H1 (cell line): ENCODE results near the gene CC2D1A. TPM values are rescaled to one million over a fixed set of nuclear protein-coding genes. Genes with fewer than 3 reads are reported as not detected.

ENCODE experiments used
- CTCF ChIA-PET: fragments of 300-600 bp; sonication (Branson Sonifier 250); formaldehyde crosslinking; loops from one replicate; lab custom pipeline; 2021; ENCODE audit not compliant: partially characterized antibody; lab: Charles Lee
- POLR2A ChIA-PET: fragments of 300-600 bp; sonication (Branson Sonifier 250); formaldehyde crosslinking; loops from one replicate; lab custom pipeline; 2021; ENCODE audit warnings: inconsistent platforms; ENCODE audit not compliant: partially characterized antibody; lab: Charles Lee
- DNase-seq, 2 experiments: peaks; one replicate each; pipeline versions ENCODE4 v3.0.0 to v3.0.0-alpha.2; 2010 to 2022; ENCODE audit warnings: low spot score in 2 of 2, low read depth in 1 of 2, mixed read lengths in 1 of 2
- FAIRE-seq: peaks from 2 replicates; lab custom pipeline; 2011; peaks lifted over from hg19 to GRCh38; lab: Jason Lieb, UNC
- H2AFZ ChIP-seq: 2 replicates; pipeline ENCODE4 v1.8.1; 2012; ENCODE audit warnings: low read length, inconsistent platforms
- H2AK5ac ChIP-seq: 2 replicates; pipeline ENCODE4 v1.6.1; 2013; ENCODE audit warnings: low read depth, low read length
- H2BK120ac ChIP-seq: replicated peaks from 2 replicates; pipeline ENCODE3; 2013; ENCODE audit warnings: low read depth, low read length, inconsistent platforms
- H2BK12ac ChIP-seq: 2 replicates; pipeline ENCODE4 v1.6.1; 2013; ENCODE audit warnings: low read depth, low read length
- H2BK15ac ChIP-seq: 2 replicates; pipeline ENCODE4 v1.6.1; 2013; ENCODE audit warnings: low read length
- H2BK20ac ChIP-seq: 2 replicates; pipeline ENCODE4 v1.6.1; 2013; ENCODE audit warnings: low read length
- H2BK5ac ChIP-seq: 2 replicates; pipeline ENCODE4 v1.6.1; 2013; ENCODE audit warnings: low read depth, low read length
- H3K14ac ChIP-seq: 2 replicates; pipeline ENCODE4 v1.6.1; 2013; ENCODE audit warnings: inconsistent platforms; ENCODE audit not compliant: insufficient read length
- H3K18ac ChIP-seq: 2 replicates; pipeline ENCODE4 v1.6.1; 2013; ENCODE audit warnings: low read length; ENCODE audit errors: extremely low read depth
- H3K23ac ChIP-seq: 2 replicates; pipeline ENCODE4 v1.6.1; 2013; ENCODE audit warnings: inconsistent platforms; ENCODE audit not compliant: insufficient read length
- H3K23me2 ChIP-seq: 2 replicates; pipeline ENCODE4 v1.6.1; 2013; ENCODE audit warnings: low read depth, low read length
- H3K27ac ChIP-seq: 2 replicates; pipeline ENCODE4 v1.6.1; 2011; ENCODE audit warnings: low read depth, low read length, inconsistent platforms
- H3K27me3 ChIP-seq, 4 experiments: replicated peaks in 1 of 4; 1 replicate in 1 of 4; 2 replicates in 3 of 4; pipeline versions ENCODE4 v1.6.1 to v1.8.1; 2011 to 2013; ENCODE audit warnings: low read length in 3 of 4, mild to moderate bottlenecking in 3 of 4, inconsistent platforms in 2 of 4, mixed read lengths in 2 of 4, moderate library complexity in 1 of 4; ENCODE audit not compliant: control insufficient read depth in 3 of 4, insufficient read depth in 3 of 4; ENCODE audit errors: extremely low read depth in 1 of 4
- H3K36me3 ChIP-seq, 4 experiments: 2 replicates each; pipeline versions ENCODE4 v1.6.1 to v1.8.1; 2011 to 2013; ENCODE audit warnings: mild to moderate bottlenecking in 4 of 4, low read length in 3 of 4, moderate library complexity in 2 of 4, control low read depth in 1 of 4, inconsistent platforms in 1 of 4; ENCODE audit not compliant: insufficient read depth in 4 of 4, control insufficient read depth in 2 of 4
- H3K4ac ChIP-seq: replicated peaks from 2 replicates; pipeline ENCODE3; 2013; ENCODE audit warnings: low read length, low read depth, mixed read lengths, inconsistent platforms; ENCODE audit not compliant: insufficient read length
- H3K4me1 ChIP-seq, 4 experiments: replicated peaks in 1 of 4; 1 replicate in 1 of 4; 2 replicates in 3 of 4; pipeline versions ENCODE4 v1.6.1 to v1.8.1; 2011 to 2013; ENCODE audit warnings: low read length in 3 of 4, inconsistent platforms in 2 of 4, mixed read lengths in 1 of 4; ENCODE audit not compliant: insufficient read depth in 4 of 4, control insufficient read depth in 3 of 4
- H3K4me2 ChIP-seq, 2 experiments: 2 replicates each; pipeline versions ENCODE4 v1.6.1 to v1.8.1; 2011 to 2013; ENCODE audit warnings: low read depth in 2 of 2, low read length in 2 of 2, control low read depth in 1 of 2, inconsistent platforms in 1 of 2, mild to moderate bottlenecking in 1 of 2; ENCODE audit not compliant: insufficient read depth in 1 of 2
- H3K4me3 ChIP-seq, 4 experiments: fragments of 200-600, 300-600 bp in 1 of 4; sonication (generic), shearing (Covaris generic), sonication (Bioruptor Twin) in 1 of 4; 2 replicates each; pipeline versions ENCODE4 v1.5.1 to v1.8.1; 2011 to 2016; ENCODE audit warnings: low read length in 4 of 4, low read depth in 3 of 4, control low read depth in 2 of 4, inconsistent platforms in 2 of 4, mild to moderate bottlenecking in 2 of 4, mixed read lengths in 1 of 4, moderate library complexity in 1 of 4; ENCODE audit not compliant: insufficient read depth in 2 of 4; ENCODE audit errors: extremely low read depth in 1 of 4
- H3K56ac ChIP-seq: replicated peaks from 2 replicates; pipeline ENCODE3; 2013; ENCODE audit warnings: low read depth, mild to moderate bottlenecking, mixed read lengths, low read length, inconsistent platforms; ENCODE audit not compliant: insufficient read length
- H3K79me1 ChIP-seq: 2 replicates; pipeline ENCODE4 v1.6.1; 2013; ENCODE audit warnings: low read depth, low read length, control low read depth
- H3K79me2 ChIP-seq, 2 experiments: 2 replicates each; pipeline versions ENCODE4 v1.6.1 to v1.8.1; 2012 to 2013; ENCODE audit warnings: low read length in 2 of 2, mild to moderate bottlenecking in 2 of 2, inconsistent platforms in 1 of 2; ENCODE audit not compliant: insufficient read depth in 2 of 2, control insufficient read depth in 1 of 2
- H3K9ac ChIP-seq, 4 experiments: replicated peaks in 1 of 4; 1 replicate in 1 of 4; 2 replicates in 3 of 4; pipeline versions ENCODE4 v1.6.1 to v1.8.1; 2011 to 2013; ENCODE audit warnings: low read depth in 3 of 4, low read length in 3 of 4, control low read depth in 2 of 4, mild to moderate bottlenecking in 2 of 4, moderate library complexity in 2 of 4, inconsistent platforms in 1 of 4; ENCODE audit errors: extremely low read depth in 1 of 4
- H3K9me3 ChIP-seq, 2 experiments: 2 replicates each; pipeline versions ENCODE4 v1.6.1 to v1.8.1; 2012 to 2013; ENCODE audit warnings: mild to moderate bottlenecking in 2 of 2, moderate library complexity in 2 of 2, control low read depth in 1 of 2, inconsistent platforms in 1 of 2, low read depth in 1 of 2, low read length in 1 of 2, mixed read lengths in 1 of 2; ENCODE audit not compliant: insufficient read depth in 2 of 2
- H4K20me1 ChIP-seq, 2 experiments: replicated peaks in 1 of 2; 2 replicates each; pipeline versions ENCODE3 to v1.8.1; 2011 to 2013; ENCODE audit warnings: inconsistent platforms in 2 of 2, low read length in 2 of 2, mild to moderate bottlenecking in 1 of 2; ENCODE audit not compliant: insufficient read depth in 2 of 2, control insufficient read depth in 1 of 2
- H4K5ac ChIP-seq: 2 replicates; pipeline ENCODE4 v1.6.1; 2013; ENCODE audit warnings: low read length, low read depth, mixed read lengths, inconsistent platforms; ENCODE audit not compliant: insufficient read length
- H4K8ac ChIP-seq: 2 replicates; pipeline ENCODE4 v1.8.0; 2013; ENCODE audit warnings: mild to moderate bottlenecking, moderate library complexity, low read length, inconsistent platforms; ENCODE audit not compliant: insufficient read depth; ENCODE audit errors: extremely low read depth
- H4K91ac ChIP-seq: replicated peaks from 2 replicates; pipeline ENCODE3; 2013; ENCODE audit warnings: low read length, mixed read lengths, inconsistent platforms; ENCODE audit not compliant: insufficient read length
- RNF2 ChIP-seq: fragments of 200-900, 300-1000 bp; sonication (generic); IDR thresholded peaks from 2 replicates; pipeline ENCODE4 v1.7.1; 2016; ENCODE audit warnings: borderline replicate concordance, low read depth, mild to moderate bottlenecking, antibody characterized with exemption, low read length; ENCODE audit not compliant: poor library complexity, severe bottlenecking; ENCODE audit errors: missing control alignments
- WGBS, 2 experiments: shearing (Covaris generic) in 1 of 2; methylation state at CpG; one replicate each; pipeline versions ENCODE4 v1.1.6 to v1.1.7; 2013 to 2015; ENCODE audit warnings: low lambda C conversion rate in 2 of 2, mixed read lengths in 2 of 2, inconsistent platforms in 1 of 2, low coverage in 1 of 2, missing lambda C conversion rate in 1 of 2; ENCODE audit not compliant: insufficient replicate concordance in 2 of 2, insufficient coverage in 1 of 2, insufficient read length in 1 of 2; ENCODE audit errors: extremely low coverage in 1 of 2, missing lambda C conversion rate in 1 of 2; 5-methylcytosine and 5-hydroxymethylcytosine counted together
- polyA plus RNA-seq, 7 experiments: library from polyadenylated mRNA; depleted of rRNA in 3 of 7; stranded (reverse) in 5 of 7; unstranded in 2 of 7; fragments of >200 nt in 5 of 7; fragments of 200-250 nt in 2 of 7; gene quantifications; 1 replicate in 5 of 7; 2 replicates in 1 of 7; 4 replicates in 1 of 7; pipeline versions ENCODE4 v1.2.1 to v1.2.3, GENCODE V29; 2011 to 2013; ENCODE audit warnings: missing spikeins in 2 of 7, mixed read lengths in 2 of 7
- total RNA-seq: library from RNA; stranded (reverse); fragmentation: NEBNext Ultra II Directional; extraction: Animal tissue kit (Norgen Biotek cat#: 25700); gene quantifications from 2 replicates; pipeline ENCODE4 v1.2.1, GENCODE V29; 2021

Gene CC2D1A
- total and polyA plus RNA-seq, 2 of the 8 experiments (the other 6 are each of a cell fraction or from before 2014, with no cell fraction given), result 12.5 to 33.0 TPM

DNA sequence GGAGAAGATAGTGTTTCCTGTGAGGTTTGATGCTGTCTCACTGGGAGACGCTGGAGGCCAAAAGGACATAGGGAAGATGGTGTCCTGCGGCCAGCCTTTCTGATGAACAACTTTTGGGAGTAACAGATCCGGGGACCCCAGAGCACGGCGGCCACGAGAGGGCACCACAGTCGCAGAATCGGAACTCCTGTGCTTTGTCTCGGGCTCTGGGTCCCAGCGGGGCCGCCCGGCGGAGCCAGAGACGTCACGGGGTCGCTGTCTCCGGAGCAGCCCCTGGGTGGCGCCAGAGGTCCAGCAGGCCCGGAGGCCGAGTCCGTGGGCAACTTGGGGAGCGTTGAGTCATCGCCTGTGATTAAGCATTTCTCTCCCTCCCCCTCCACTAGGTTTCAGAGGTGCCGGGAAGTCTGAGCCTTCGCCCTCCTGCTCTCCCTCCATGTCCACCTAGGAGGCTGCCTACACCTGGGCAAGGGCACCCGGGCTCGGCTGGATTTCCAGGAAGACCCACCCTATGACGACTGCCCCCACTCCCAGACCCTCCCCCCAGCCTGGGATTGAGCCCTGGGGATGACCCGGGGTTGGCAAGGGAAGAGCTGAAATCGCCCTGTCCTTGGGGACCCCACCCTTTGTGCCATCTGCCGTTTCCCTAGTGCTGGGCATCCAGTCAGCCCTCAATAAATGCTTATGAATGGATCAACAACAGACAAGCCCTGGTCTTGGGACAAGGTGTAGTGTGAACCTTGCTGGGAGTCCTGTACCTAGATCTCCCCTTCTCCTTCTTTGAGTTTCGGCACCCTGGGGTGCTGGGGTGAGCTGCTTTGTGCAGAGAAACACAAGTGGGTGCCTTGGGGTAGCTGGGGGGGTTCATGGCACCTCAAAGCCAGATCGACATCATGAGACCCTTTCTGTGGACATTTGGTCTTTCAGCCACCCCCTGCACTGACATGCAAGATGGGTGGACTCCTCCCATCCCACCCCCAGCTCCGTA lies 25.6 kb upstream of the CC2D1A start:
- Histone ChIP-seq H3K27me3 (peaks cover 5 to 23% (median 12%) of the 10 kb centered on the region in 4 experiments), H3K9ac (peak overlapping the region in 2 of 4 experiments; percentile 9 to 26; a peak in 1 of 7 replicates), H3K4me3 (peak overlapping the region in 3 of 4 experiments; percentile 10 to 48 (median 11); a peak in 3 of 8 replicates), H4K5ac (peak overlapping the region; percentile 18), H2BK120ac (no peak overlapping the region), H2BK5ac (peak overlapping the region; percentile 71; the same call in 1 of the 2 replicates), H3K27ac (0 out of 2 replicates have a peak overlapping the region, but pooled peaks have one; percentile 43), H3K4me2 (peak overlapping the region; percentile 1 to 68; a peak in 3 of 4 replicates), H3K79me2 (no peaks in the 10 kb centered on the region), H3K9me3 (no peaks in the 10 kb centered on the region), H3K56ac (no peak overlapping the region), H4K91ac (peak overlapping the region; percentile 48), H3K36me3 (no peaks in the 10 kb centered on the region), H3K4ac (no peak overlapping the region), H3K23ac (no peak overlapping the region), H2AK5ac (no peak overlapping the region), H3K79me1 (no peaks in the 10 kb centered on the region), H3K18ac (peak overlapping the region; percentile 88), H4K20me1 (no peaks in the 10 kb centered on the region), H3K14ac (no peak overlapping the region), H2BK15ac (0 out of 2 replicates have a peak overlapping the region, but pooled peaks have one; percentile 55), H2BK12ac (peak overlapping the region; percentile 69), H2AFZ (no peak overlapping the region), H3K23me2 (no peaks in the 10 kb centered on the region), H3K4me1 (peaks cover 6 to 23% (median 16%) of the 10 kb centered on the region in 4 experiments), H2BK20ac (peak overlapping the region; percentile 38; the same call in 1 of the 2 replicates), H4K8ac (peak overlapping the region; percentile 75)
- DNase-seq, result peak; percentile 90 to 100
- 15% methylated on average over 33 of the region's 34 CpGs; no CpG with 5 or more reads in 1 of the 2 experiments for WGBS, 2 experiments
- ChIA-PET POLR2A (interaction anchor here (0.6 to 3.3 kb wide), 15 partner anchors 15 to 271 kb away, joined by 3 to 13 read pairs (median 4); partner anchors contain the start of genes BRME1, C19orf53, CC2D1A and DCAF15), CTCF (interaction anchor here (0.6 to 8.7 kb wide), 60 partner anchors 9 to 386 kb away, joined by 3 to 76 read pairs (median 4); partner anchors contain the start of genes ASF1B, BRME1, CC2D1A and DCAF15)
- FAIRE-seq, result peak; percentile 58
- TF ChIP-seq RNF2, result no peak
